HepG2 (cell line): Measurements from ENCODE around the gene DUSP2. TPM values are rescaled to one million over a fixed set of nuclear protein-coding genes. Genes with fewer than 3 reads are reported as not detected.

ENCODE experiments used
- ARNT ChIP-seq: fragments of 450-650 bp; IDR thresholded peaks from 2 replicates; pipeline ENCODE4 v1.6.1; 2017
- ATF3 ChIP-seq: sonication (generic); formaldehyde crosslinking; IDR thresholded peaks from 2 replicates; pipeline ENCODE4 v1.4.0; 2020; ENCODE audit warnings: missing genetic modification reagents
- CENPX ChIP-seq: sonication (generic); formaldehyde crosslinking; IDR thresholded peaks from 2 replicates; pipeline ENCODE4 v1.9.0; 2021; ENCODE audit warnings: mild to moderate bottlenecking, missing genetic modification reagents, moderate library complexity
- CHD4 ChIP-seq: fragments of 200-600 bp; sonication (generic); IDR thresholded peaks from 2 replicates; pipeline ENCODE4 v1.7.0; 2017; ENCODE audit warnings: mild to moderate bottlenecking, low read length, borderline replicate concordance
- GZF1 ChIP-seq: sonication (generic); formaldehyde crosslinking; IDR thresholded peaks from 2 replicates; pipeline ENCODE4 v1.5.1; 2020; ENCODE audit warnings: mild to moderate bottlenecking, missing genetic modification reagents
- HBP1 ChIP-seq: IDR thresholded peaks from 2 replicates; pipeline ENCODE4 v1.6.1; 2016; ENCODE audit warnings: low read depth, control low read depth
- HIC2 ChIP-seq: sonication (generic); formaldehyde crosslinking; IDR thresholded peaks from 2 replicates; pipeline ENCODE4 v1.9.0; 2022; ENCODE audit warnings: low read depth, missing genetic modification reagents
- KDM1A ChIP-seq: IDR thresholded peaks from 2 replicates; pipeline ENCODE4 v1.6.1; 2016; ENCODE audit warnings: missing compliant biosample characterization
- KLF16 ChIP-seq, 2 experiments: sonication (generic) in 1 of 2; formaldehyde crosslinking in 1 of 2; IDR thresholded peaks; 2 replicates each; pipeline versions ENCODE4 v1.6.1 to v1.8.0; 2016 to 2023; ENCODE audit warnings: missing genetic modification reagents in 2 of 2, missing compliant biosample characterization in 1 of 2
- MLX ChIP-seq: IDR thresholded peaks from 2 replicates; pipeline ENCODE4 v1.6.1; 2016
- NR1H2 ChIP-seq: sonication (generic); formaldehyde crosslinking; IDR thresholded peaks from 2 replicates; pipeline ENCODE4 v1.8.1; 2022; ENCODE audit warnings: low read depth, missing genetic modification reagents, borderline replicate concordance
- POLR2G ChIP-seq: fragments of 200-400 bp; formaldehyde crosslinking; IDR thresholded peaks from 2 replicates; pipeline ENCODE4 v1.6.1; 2018; ENCODE audit warnings: mild to moderate bottlenecking, low read depth, low read length, moderate library complexity
- SP4 ChIP-seq: sonication (generic); formaldehyde crosslinking; IDR thresholded peaks from 2 replicates; pipeline ENCODE4 v1.8.1; 2023; ENCODE audit warnings: mild to moderate bottlenecking, missing genetic modification reagents
- SSRP1 ChIP-seq: IDR thresholded peaks from 2 replicates; pipeline ENCODE4 v1.6.1; 2016; ENCODE audit warnings: control low read depth
- STAG1 ChIP-seq: sonication (generic); formaldehyde crosslinking; IDR thresholded peaks from 2 replicates; pipeline ENCODE4 v1.4.0; 2020; ENCODE audit warnings: missing genetic modification reagents
- XRCC5 ChIP-seq: fragments of 200-400 bp; formaldehyde crosslinking; optimal IDR thresholded peaks from 2 replicates; pipeline ENCODE3; 2017; ENCODE audit warnings: mild to moderate bottlenecking, low read length
- ZBTB8A ChIP-seq: sonication (generic); formaldehyde crosslinking; IDR thresholded peaks from 2 replicates; pipeline ENCODE4 v1.4.0; 2020; ENCODE audit warnings: mild to moderate bottlenecking, low read depth, missing genetic modification reagents, borderline replicate concordance
- ZNF17 ChIP-seq: sonication (generic); formaldehyde crosslinking; IDR thresholded peaks from 2 replicates; pipeline ENCODE4 v1.5.0; 2020; ENCODE audit warnings: mild to moderate bottlenecking, missing genetic modification reagents
- ZNF205 ChIP-seq: IDR thresholded peaks from 2 replicates; pipeline ENCODE4 v1.6.1; 2018; ENCODE audit warnings: missing biosample characterization, missing genetic modification reagents
- ZNF484 ChIP-seq: sonication (generic); formaldehyde crosslinking; IDR thresholded peaks from 2 replicates; pipeline ENCODE4 v1.5.1; 2020; ENCODE audit warnings: mild to moderate bottlenecking, low read depth, missing genetic modification reagents, borderline replicate concordance
- ZNF558 ChIP-seq: sonication (generic); formaldehyde crosslinking; IDR thresholded peaks from 2 replicates; pipeline ENCODE4 v1.9.0; 2022; ENCODE audit warnings: mild to moderate bottlenecking, missing genetic modification reagents, borderline replicate concordance
- ZNF644 ChIP-seq: IDR thresholded peaks from 2 replicates; pipeline ENCODE4 v1.6.1; 2016; ENCODE audit warnings: low read depth
- ZNF703 ChIP-seq: sonication (generic); formaldehyde crosslinking; IDR thresholded peaks from 2 replicates; pipeline ENCODE4 v1.5.1; 2020; ENCODE audit warnings: missing genetic modification reagents, mild to moderate bottlenecking, moderate library complexity, borderline replicate concordance
- ZSCAN12 ChIP-seq: sonication (generic); formaldehyde crosslinking; IDR thresholded peaks from 2 replicates; pipeline ENCODE4 v1.9.0; 2021; ENCODE audit warnings: mild to moderate bottlenecking, missing genetic modification reagents
- ZSCAN22 ChIP-seq: sonication (generic); formaldehyde crosslinking; IDR thresholded peaks from 2 replicates; pipeline ENCODE4 v1.4.0; 2020; ENCODE audit warnings: mild to moderate bottlenecking, missing genetic modification reagents
- polyA plus RNA-seq, 8 experiments: library from polyadenylated mRNA; depleted of rRNA in 3 of 8; stranded (reverse) in 7 of 8; unstranded in 1 of 8; fragments of >200 nt; fragmentation: Illumina TruSeq in 4 of 8; extraction: Trizol in 4 of 8; gene quantifications; 2 replicates each; pipeline versions ENCODE4 v1.2.1 to v1.2.3, GENCODE V29; 2011 to 2016; ENCODE audit warnings: low read depth in 4 of 8, missing spikeins in 1 of 8, mixed read lengths in 1 of 8; ENCODE audit not compliant: insufficient read depth in 1 of 8
- total RNA-seq, 5 experiments: library from RNA; depleted of rRNA; stranded (reverse); fragments of >200 nt; fragmentation: Illumina TruSeq; extraction: Trizol; gene quantifications; 2 replicates each; pipeline ENCODE4 v1.2.3, GENCODE V29; 2016; ENCODE audit warnings: low read depth in 1 of 5
- TF ChIP-seq, protein P1 (sequence below): sonication (generic); formaldehyde crosslinking; IDR thresholded peaks from 2 replicates; pipeline ENCODE4 v1.5.0; 2020; ENCODE audit warnings: missing genetic modification reagents
- TF ChIP-seq, protein P2 (sequence below): sonication (generic); formaldehyde crosslinking; IDR thresholded peaks from 2 replicates; pipeline ENCODE4 v1.5.1; 2020; ENCODE audit warnings: mild to moderate bottlenecking, missing genetic modification reagents, moderate library complexity

The DUSP2 gene
- total and polyA plus RNA-seq, 2 of the 13 experiments (the other 11 are each of a cell fraction or from before 2014, with no cell fraction given) = not detected

- TF ChIP-seq MLX (CRISPR knock-in tag) (no peak), ZNF484 (CRISPR knock-in tag) (no peak), ARNT (no peak), ZNF703 (CRISPR knock-in tag) (no peak), HIC2 (CRISPR knock-in tag) (no peak), SP4 (CRISPR knock-in tag) (no peak), ATF3 (CRISPR knock-in tag) (no peak), KDM1A (CRISPR knock-in tag) (no peak), CHD4 (no peak), ZSCAN22 (CRISPR knock-in tag) (no peak), HBP1 (CRISPR knock-in tag) (no peak), ZNF205 (CRISPR knock-in tag) (no peak), ZBTB8A (CRISPR knock-in tag) (no peak), ZNF558 (CRISPR knock-in tag) (no peak), XRCC5 (peak; percentile 43), GZF1 (no peak), ZSCAN12 (CRISPR knock-in tag) (no peak), STAG1 (CRISPR knock-in tag) (peak; percentile 77), ZNF644 (CRISPR knock-in tag) (no peak), POLR2G (no peak), NR1H2 (no peak), SSRP1 (CRISPR knock-in tag) (no peak), ZNF17 (no peak), KLF16 (CRISPR knock-in tag; IDR thresholded peaks at IDR 0.05) (no peak), CENPX (CRISPR knock-in tag) (no peak)
- TF ChIP-seq, protein P1, sequence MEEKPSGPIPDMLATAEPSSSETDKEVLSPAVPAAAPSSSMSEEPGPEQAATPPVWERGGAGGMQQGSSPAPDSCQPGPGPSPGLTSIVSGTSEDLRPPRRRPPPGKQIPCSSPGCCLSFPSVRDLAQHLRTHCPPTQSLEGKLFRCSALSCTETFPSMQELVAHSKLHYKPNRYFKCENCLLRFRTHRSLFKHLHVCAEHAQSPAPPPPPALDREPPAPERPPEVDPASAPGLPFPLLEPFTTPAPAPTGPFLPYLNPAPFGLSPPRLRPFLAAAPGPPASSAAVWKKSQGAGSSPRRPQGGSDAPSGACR (CRISPR knock-in tag) = no peak
- TF ChIP-seq, protein P2, sequence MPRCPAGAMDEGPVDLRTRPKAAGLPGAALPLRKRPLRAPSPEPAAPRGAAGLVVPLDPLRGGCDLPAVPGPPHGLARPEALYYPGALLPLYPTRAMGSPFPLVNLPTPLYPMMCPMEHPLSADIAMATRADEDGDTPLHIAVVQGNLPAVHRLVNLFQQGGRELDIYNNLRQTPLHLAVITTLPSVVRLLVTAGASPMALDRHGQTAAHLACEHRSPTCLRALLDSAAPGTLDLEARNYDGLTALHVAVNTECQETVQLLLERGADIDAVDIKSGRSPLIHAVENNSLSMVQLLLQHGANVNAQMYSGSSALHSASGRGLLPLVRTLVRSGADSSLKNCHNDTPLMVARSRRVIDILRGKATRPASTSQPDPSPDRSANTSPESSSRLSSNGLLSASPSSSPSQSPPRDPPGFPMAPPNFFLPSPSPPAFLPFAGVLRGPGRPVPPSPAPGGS = no peak
These were observed 28.2 kb downstream of the DUSP2 start (continued) for GRCh38 chr2:96116879-96117533.
